ENCODE results near the gene LUC7L3.

GRCh38 chr17:50771991-50772785, 52.8 kb downstream of the LUC7L3 start:
- TF ChIP-seq USF2 (IDR thresholded peaks at IDR 0.05): no peak
- TF ChIP-seq CTCF (IDR thresholded peaks at IDR 0.05): no peak
- no peak for TF ChIP-seq POLR2A (IDR thresholded peaks at IDR 0.05; ENCODE audit: low read length)
- TF ChIP-seq MAZ (IDR thresholded peaks at IDR 0.05; ENCODE audit: borderline replicate concordance, low read depth, low read length): no peak
- TF ChIP-seq FOSL2 (IDR thresholded peaks at IDR 0.05): no peak
- TF ChIP-seq FOSL2 (CRISPR knock-in tag; IDR thresholded peaks at IDR 0.05): no peak
- no peak for TF ChIP-seq HMGXB4 (CRISPR knock-in tag; IDR thresholded peaks at IDR 0.05; ENCODE audit: borderline replicate concordance)
- no peak for TF ChIP-seq ZC3H11A (IDR thresholded peaks at IDR 0.05)
- no peak for TF ChIP-seq CHD2 (IDR thresholded peaks at IDR 0.05; ENCODE audit: low read length, partially characterized antibody)
- no peak for TF ChIP-seq MAFK (IDR thresholded peaks at IDR 0.05; ENCODE audit: partially characterized antibody)
- no peak for TF ChIP-seq RAD21 (conservative IDR thresholded peaks at IDR 0.05 in 1 of 2, IDR thresholded peaks at IDR 0.05 in 1 of 2)
- TF ChIP-seq JUN (IDR thresholded peaks at IDR 0.05): no peak
- TF ChIP-seq NR3C1 (IDR thresholded peaks at IDR 0.05): no peak
